Chondrocyte (in vitro differentiated cells): ENCODE data around the gene RAD23B. TPM values are rescaled to one million over a fixed set of nuclear protein-coding genes. Genes with fewer than 3 reads are reported as not detected.

Experiments used
- DNase-seq: peaks from one replicate; pipeline ENCODE4 v3.0.0; 2021; ENCODE audit warnings: mixed read lengths, low spot score
- H3K27ac Mint-ChIP-seq: one replicate; pipeline ENCODE4 v1.8.0; 2021; ENCODE audit warnings: mild to moderate bottlenecking, moderate library complexity, mixed read lengths; ENCODE audit not compliant: unreplicated experiment
- H3K27me3 Mint-ChIP-seq: 2 replicates; pipeline ENCODE4 v1.8.0; 2021; ENCODE audit warnings: low read depth, mixed read lengths
- H3K36me3 Mint-ChIP-seq: 2 replicates; pipeline ENCODE4 v1.8.0; 2021; ENCODE audit warnings: low read depth, mixed read lengths
- H3K4me1 Mint-ChIP-seq: 2 replicates; pipeline ENCODE4 v1.8.0; 2021; ENCODE audit warnings: low read depth, mild to moderate bottlenecking, mixed read lengths
- H3K4me3 Mint-ChIP-seq: one replicate; pipeline ENCODE4 v1.8.0; 2021; ENCODE audit warnings: mild to moderate bottlenecking, moderate library complexity, mixed read lengths; ENCODE audit not compliant: unreplicated experiment
- H3K9me3 Mint-ChIP-seq: 2 replicates; pipeline ENCODE4 v1.8.0; 2021; ENCODE audit warnings: low read depth, mixed read lengths
- CTCF ChIP-seq: fragments of 200-600 bp; sonication (generic); IDR thresholded peaks from 2 replicates; pipeline ENCODE4 v1.5.0; 2021; ENCODE audit warnings: antibody characterized with exemption, mild to moderate bottlenecking, moderate library complexity
- total RNA-seq: library from RNA; stranded (reverse); gene quantifications from 3 replicates; pipeline ENCODE4 v1.2.1, GENCODE V29; 2021

Gene RAD23B
- total RNA-seq, 1 donor from 2014 or later = 127 TPM

- Mint-ChIP-seq H3K9me3 (peaks cover 10% of the 10 kb centered on the region), H3K4me3 (no peak overlapping the region), H3K27ac (no peak overlapping the region), H3K27me3 (no peaks in the 10 kb centered on the region), H3K36me3 (peaks cover 4% of the 10 kb centered on the region), H3K4me1 (peaks cover 29% of the 10 kb centered on the region)
- no peak for DNase-seq
- no peak for TF ChIP-seq CTCF
These were observed 13.4 kb upstream of the RAD23B start for GRCh38 chr9:107269681-107270080.

GRCh38 chr9:107270082-107270481 is 13.0 kb upstream of the RAD23B start:
- Mint-ChIP-seq H3K9me3 (peaks cover 6% of the 10 kb centered on the region), H3K4me3 (no peak overlapping the region), H3K27me3 (no peaks in the 10 kb centered on the region), H3K36me3 (peaks cover 3% of the 10 kb centered on the region), H3K27ac (no peak overlapping the region), H3K4me1 (peaks cover 33% of the 10 kb centered on the region)
- no peak for DNase-seq
- no peak for TF ChIP-seq CTCF

GRCh38 chr9:107270580-107270979 is 12.5 kb upstream of the RAD23B start:
- H3K9me3 Mint-ChIP-seq = peaks cover 2% of the 10 kb centered on the region
- no peak overlapping the region for H3K27ac Mint-ChIP-seq
- no peaks in the 10 kb centered on the region for H3K36me3 Mint-ChIP-seq
- H3K4me1 Mint-ChIP-seq = peaks cover 38% of the 10 kb centered on the region
- no peak overlapping the region for H3K4me3 Mint-ChIP-seq
- no peak for DNase-seq
- H3K27me3 Mint-ChIP-seq = no peaks in the 10 kb centered on the region
- TF ChIP-seq CTCF = no peak

- no peaks in the 10 kb centered on the region for H3K9me3 Mint-ChIP-seq
- DNase-seq = no peak
- H3K36me3 Mint-ChIP-seq = no peaks in the 10 kb centered on the region
- peak overlapping the region; percentile 92 for H3K27ac Mint-ChIP-seq
- no peak overlapping the region for H3K4me3 Mint-ChIP-seq
- no peak for TF ChIP-seq CTCF
- H3K27me3 Mint-ChIP-seq = no peaks in the 10 kb centered on the region
- peaks cover 47% of the 10 kb centered on the region for H3K4me1 Mint-ChIP-seq
These were observed 9.4 kb upstream of the RAD23B start for GRCh38 chr9:107273634-107274033.

GRCh38 chr9:107274096-107274495 is 9.0 kb upstream of the RAD23B start:
- H3K36me3 Mint-ChIP-seq = no peaks in the 10 kb centered on the region
- peak overlapping the region; percentile 92 for H3K27ac Mint-ChIP-seq
- peak; percentile 31 for TF ChIP-seq CTCF
- no peaks in the 10 kb centered on the region for H3K27me3 Mint-ChIP-seq
- H3K4me3 Mint-ChIP-seq = no peak overlapping the region
- H3K4me1 Mint-ChIP-seq = peaks cover 47% of the 10 kb centered on the region
- DNase-seq = no peak
- H3K9me3 Mint-ChIP-seq = no peaks in the 10 kb centered on the region
